NCI-H345 (cell line): ENCODE results near the gene TPRG1.
"Not testable (repeated sequence)": the region's sequence is repeated elsewhere in the genome, so short reads cannot be mapped to it uniquely, and the experiment has no call there.

Experiments used
- DNase-seq: peaks from one replicate; lab custom pipeline; 2025; lab: John Stamatoyannopoulos, UW

Gene TPRG1

GRCh38 chr3:189316296-189317019 lies 144.7 kb downstream of the TPRG1 start:
- DNase-seq: peak; percentile 48

- peak; percentile 45 for DNase-seq
Observed at GRCh38 chr3:189317911-189318310, 146.1 kb downstream of the TPRG1 start.

GRCh38 chr3:189320511-189320910 lies 148.7 kb downstream of the TPRG1 start:
- DNase-seq: no peak

- no peak for DNase-seq
Observed at GRCh38 chr3:189322339-189322738, 150.6 kb downstream of the TPRG1 start.

GRCh38 chr3:189324538-189325138 lies 152.9 kb downstream of the TPRG1 start:
- DNase-seq: peak; percentile 91

GRCh38 chr3:189325454-189325853 lies 153.7 kb downstream of the TPRG1 start:
- DNase-seq: no peak

- not testable (repeated sequence) for DNase-seq
Observed at GRCh38 chr3:189329630-189330029, 157.9 kb downstream of the TPRG1 start.

- no peak for DNase-seq
Observed at GRCh38 chr3:189330066-189330465, 158.3 kb downstream of the TPRG1 start.

- DNase-seq: no peak
Observed at GRCh38 chr3:189331002-189331418, 159.2 kb downstream of the TPRG1 start.

- no peak for DNase-seq
Observed at GRCh38 chr3:189334064-189334920, 162.5 kb downstream of the TPRG1 start.

GRCh38 chr3:189337673-189338091 lies 165.9 kb downstream of the TPRG1 start:
- DNase-seq: no peak

- DNase-seq: no peak
Observed at GRCh38 chr3:189338366-189338765, 166.6 kb downstream of the TPRG1 start.

- no peak for DNase-seq
Observed at GRCh38 chr3:189339996-189340395, 168.2 kb downstream of the TPRG1 start.

GRCh38 chr3:189340680-189341460 lies 169.1 kb downstream of the TPRG1 start:
- DNase-seq: no peak

GRCh38 chr3:189342811-189343210 lies 171.0 kb downstream of the TPRG1 start:
- DNase-seq: no peak

GRCh38 chr3:189344996-189345395 lies 173.2 kb downstream of the TPRG1 start:
- no peak for DNase-seq

GRCh38 chr3:189349772-189350171 lies 178.0 kb downstream of the TPRG1 start:
- DNase-seq: no peak

GRCh38 chr3:189353318-189353965 lies 181.7 kb downstream of the TPRG1 start:
- DNase-seq: no peak

GRCh38 chr3:189353988-189354889 lies 182.5 kb downstream of the TPRG1 start:
- DNase-seq: no peak

GRCh38 chr3:189355115-189355480 lies 183.3 kb downstream of the TPRG1 start:
- DNase-seq: no peak
